NT2/D1 (cell line): ENCODE results near the gene LRRK1.

Experiments used
- DNase-seq: peaks from one replicate; pipeline ENCODE4 v3.0.0-alpha.2; 2011; ENCODE audit warnings: low read depth, low spot score
- H3K27me3 ChIP-seq: 2 replicates; pipeline ENCODE4 v1.6.0; 2011; ENCODE audit warnings: mild to moderate bottlenecking; ENCODE audit not compliant: insufficient read length, insufficient read depth
- H3K36me3 ChIP-seq: 2 replicates; pipeline ENCODE4 v1.6.1; 2011; ENCODE audit warnings: mild to moderate bottlenecking, low read length, mixed read lengths; ENCODE audit not compliant: insufficient read depth, insufficient read length
- H3K4me1 ChIP-seq: 2 replicates; pipeline ENCODE4 v1.5.1; 2011; ENCODE audit not compliant: insufficient read depth, insufficient read length
- H3K4me3 ChIP-seq: 2 replicates; pipeline ENCODE4 v1.5.1; 2011; ENCODE audit warnings: low read depth; ENCODE audit not compliant: insufficient read length
- H3K9ac ChIP-seq: 2 replicates; pipeline ENCODE4 v1.6.0; 2011; ENCODE audit warnings: low read depth; ENCODE audit not compliant: insufficient read length
- H3K9me3 ChIP-seq: 2 replicates; pipeline ENCODE4 v1.5.1; 2011; ENCODE audit warnings: mild to moderate bottlenecking, low read length; ENCODE audit not compliant: insufficient read depth
- SUZ12 ChIP-seq: IDR thresholded peaks from 2 replicates; pipeline ENCODE4 v1.6.1; 2011; ENCODE audit not compliant: insufficient read length, insufficient read depth; ENCODE audit errors: extremely low read depth
- YY1 ChIP-seq: IDR thresholded peaks from 2 replicates; pipeline ENCODE4 v1.6.1; 2011; ENCODE audit not compliant: insufficient read length, insufficient read depth
- ZNF274 ChIP-seq: IDR thresholded peaks from 2 replicates; pipeline ENCODE4 v1.6.1; 2011; ENCODE audit warnings: mild to moderate bottlenecking, low read depth, low read length

The LRRK1 gene

DNA sequence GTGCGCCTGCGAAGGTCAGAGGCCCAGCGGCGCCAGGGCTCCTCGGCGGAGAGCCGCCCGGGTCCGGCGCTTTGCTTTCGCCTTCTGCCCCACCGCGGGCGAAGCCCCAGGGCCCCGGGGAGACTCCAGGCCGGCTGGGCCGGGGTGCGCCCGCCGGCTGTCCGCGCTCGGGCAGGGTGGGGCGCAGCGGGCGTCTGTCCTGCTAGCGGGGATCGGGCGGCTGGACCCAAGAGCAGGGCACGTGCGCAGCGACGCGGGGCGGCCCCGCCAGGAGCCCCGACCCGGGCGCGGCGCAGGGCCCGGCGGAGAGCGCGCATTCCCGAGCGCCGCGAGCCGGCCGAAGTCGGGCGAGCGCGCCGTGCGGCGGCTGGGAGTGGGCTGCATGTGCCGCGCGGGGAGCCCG lies 40.1 kb upstream of the LRRK1 start:
- no peak for TF ChIP-seq ZNF274
- no peak for TF ChIP-seq SUZ12
- no peak for TF ChIP-seq YY1
- Histone ChIP-seq H3K36me3 (no peaks in the 10 kb centered on the region), H3K27me3 (peaks cover 75% of the 10 kb centered on the region), H3K4me3 (peak overlapping the region; percentile 57), H3K9me3 (no peaks in the 10 kb centered on the region), H3K9ac (peak overlapping the region; percentile 59), H3K4me1 (peaks cover 8% of the 10 kb centered on the region)
- no peak for DNase-seq

DNA sequence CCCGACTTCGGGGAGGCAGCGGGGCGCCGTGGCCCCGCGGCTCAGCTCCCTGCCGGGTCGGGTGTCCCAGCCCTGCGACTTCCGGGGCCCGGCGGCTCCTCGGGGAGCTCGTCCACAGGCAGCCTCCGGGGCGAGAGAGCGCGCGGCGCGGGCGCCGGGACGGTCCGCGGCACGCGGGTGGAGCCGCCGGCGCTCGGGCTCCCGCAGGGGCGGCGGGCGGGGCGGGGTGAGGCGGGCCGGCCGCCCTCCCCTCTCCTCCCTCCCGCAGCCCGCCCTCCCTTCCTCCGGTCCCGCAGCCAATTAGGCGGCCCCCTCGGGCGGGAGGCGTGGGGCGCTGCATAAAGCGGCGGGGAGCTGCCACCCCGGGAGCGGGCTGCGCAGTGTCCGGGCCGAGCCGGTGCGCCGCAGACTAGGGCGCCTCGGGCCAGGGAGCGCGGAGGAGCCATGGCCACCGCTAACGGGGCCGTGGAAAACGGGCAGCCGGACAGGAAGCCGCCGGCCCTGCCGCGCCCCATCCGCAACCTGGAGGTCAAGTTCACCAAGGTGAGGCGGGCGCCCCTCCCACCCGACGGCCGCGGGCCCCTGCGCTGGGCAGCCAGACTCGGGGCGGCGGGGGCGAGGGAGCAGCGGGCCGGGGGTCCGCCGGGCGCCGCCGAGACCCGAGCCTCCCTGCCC lies 39.6 kb upstream of the LRRK1 start, which contains the start of gene ALDH1A3:
Gene ALDH1A3 (plus strand): TSS at position 368 of the 675 bp plus-strand sequence. CDS start 77 bp downstream, at position 445.
- H3K27me3 ChIP-seq: peaks cover 75% of the 10 kb centered on the region
- peaks cover 8% of the 10 kb centered on the region for H3K4me1 ChIP-seq
- peak within 1 kb of the TSS; percentile 57 for H3K4me3 ChIP-seq
- no peak for DNase-seq
- no peaks in the 10 kb centered on the region for H3K36me3 ChIP-seq
- H3K9ac ChIP-seq: peak within 1 kb of the TSS; percentile 79
- TF ChIP-seq SUZ12 (no peak), YY1 (no peak), ZNF274 (no peak)
- H3K9me3 ChIP-seq: no peaks in the 10 kb centered on the region

- Histone ChIP-seq H3K27me3 (peaks cover 71% of the 10 kb centered on the region), H3K4me1 (peaks cover 8% of the 10 kb centered on the region), H3K4me3 (peak overlapping the region; percentile 57), H3K36me3 (no peaks in the 10 kb centered on the region), H3K9me3 (no peaks in the 10 kb centered on the region), H3K9ac (peak overlapping the region; percentile 79)
- DNase-seq: peak; percentile 30
- TF ChIP-seq ZNF274 (no peak), SUZ12 (peak; percentile 54)
These were observed 38.8 kb upstream of the LRRK1 start for GRCh38 chr15:100880139-100880896.

- H3K36me3 ChIP-seq: no peaks in the 10 kb centered on the region
- TF ChIP-seq ZNF274 (no peak), SUZ12 (no peak), YY1 (no peak)
- peak overlapping the region; percentile 79 for H3K9ac ChIP-seq
- no peak for DNase-seq
- peaks cover 8% of the 10 kb centered on the region for H3K4me1 ChIP-seq
- H3K9me3 ChIP-seq: no peaks in the 10 kb centered on the region
- peak overlapping the region; percentile 57 for H3K4me3 ChIP-seq
- H3K27me3 ChIP-seq: peaks cover 66% of the 10 kb centered on the region
These were observed 38.3 kb upstream of the LRRK1 start for GRCh38 chr15:100880897-100881242.

DNA sequence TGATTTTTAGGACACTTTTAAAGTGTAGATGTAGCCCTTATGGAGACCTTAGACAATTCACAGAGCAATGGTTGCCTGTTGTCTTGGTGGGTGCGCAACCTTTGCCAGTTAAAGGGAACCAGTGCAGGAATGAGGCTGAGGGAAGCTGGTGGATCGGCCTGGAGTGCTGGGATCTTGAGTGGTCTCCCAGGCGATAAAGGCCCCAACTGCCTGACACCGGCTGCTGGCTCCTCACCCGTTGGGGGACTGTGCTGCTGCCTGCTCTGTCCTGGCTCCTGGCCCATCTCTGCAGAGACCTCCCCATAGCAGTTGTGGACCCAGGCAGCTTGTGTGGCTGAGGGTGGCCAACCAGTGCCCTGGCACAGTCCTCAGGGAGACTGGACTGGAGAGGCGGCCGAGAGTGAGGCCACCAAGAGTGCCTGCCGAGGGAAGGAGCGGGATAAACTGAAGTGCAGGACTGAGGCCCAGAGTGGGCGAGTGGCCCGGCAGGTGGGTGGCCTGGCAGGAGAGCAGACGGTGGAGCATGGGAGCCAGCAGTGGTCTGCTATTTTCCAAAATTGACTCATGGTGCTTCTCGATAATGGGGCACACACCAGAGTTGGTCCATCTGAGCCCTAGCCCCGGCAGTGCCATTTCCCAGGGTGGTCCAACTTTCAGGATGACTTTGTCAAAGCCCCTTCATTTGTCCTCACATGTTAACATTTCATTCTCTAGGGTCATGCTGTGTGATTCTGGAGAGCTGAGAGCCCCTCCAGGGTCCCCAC lies 37.4 kb upstream of the LRRK1 start:
- Histone ChIP-seq H3K9me3 (no peaks in the 10 kb centered on the region), H3K36me3 (no peaks in the 10 kb centered on the region), H3K4me3 (no peak overlapping the region), H3K4me1 (peaks cover 8% of the 10 kb centered on the region), H3K9ac (no peak overlapping the region), H3K27me3 (peaks cover 63% of the 10 kb centered on the region)
- TF ChIP-seq YY1 (no peak), ZNF274 (no peak), SUZ12 (no peak)
- no peak for DNase-seq

- peaks cover 37% of the 10 kb centered on the region for H3K27me3 ChIP-seq
- no peak overlapping the region for H3K9ac ChIP-seq
- H3K4me1 ChIP-seq: no peaks in the 10 kb centered on the region
- H3K36me3 ChIP-seq: no peaks in the 10 kb centered on the region
- TF ChIP-seq SUZ12 (no peak), ZNF274 (no peak), YY1 (no peak)
- DNase-seq: no peak
- no peaks in the 10 kb centered on the region for H3K9me3 ChIP-seq
- H3K4me3 ChIP-seq: no peak overlapping the region
These were observed 34.0 kb upstream of the LRRK1 start for GRCh38 chr15:100885116-100885515.

GRCh38 chr15:100885811-100886210 lies 33.3 kb upstream of the LRRK1 start:
- no peaks in the 10 kb centered on the region for H3K36me3 ChIP-seq
- peaks cover 30% of the 10 kb centered on the region for H3K27me3 ChIP-seq
- no peaks in the 10 kb centered on the region for H3K9me3 ChIP-seq
- no peak for DNase-seq
- H3K4me1 ChIP-seq: no peaks in the 10 kb centered on the region
- TF ChIP-seq YY1: no peak
- no peak for TF ChIP-seq SUZ12
- TF ChIP-seq ZNF274: no peak
- H3K9ac ChIP-seq: no peak overlapping the region
- no peak overlapping the region for H3K4me3 ChIP-seq
